Stomach smooth muscle (tissue), 2 donors: ENCODE results near the gene CRACR2A.

ENCODE experiments used
- H3K27ac ChIP-seq: one replicate; pipeline ENCODE4 v1.7.0; 2013; ENCODE audit warnings: mild to moderate bottlenecking, low read length, inconsistent platforms
- H3K27me3 ChIP-seq, 2 donors: one replicate each; pipeline ENCODE4 v1.7.0; 2013; ENCODE audit warnings: low read length in 2 of 2; ENCODE audit not compliant: insufficient read depth in 2 of 2, control insufficient read depth in 1 of 2
- H3K36me3 ChIP-seq, 2 donors: one replicate each; pipeline ENCODE4 v1.7.0; 2013; ENCODE audit warnings: low read length in 2 of 2; ENCODE audit not compliant: control insufficient read depth in 2 of 2, insufficient read depth in 2 of 2
- H3K4me1 ChIP-seq: one replicate; pipeline ENCODE4 v1.7.0; 2013; ENCODE audit warnings: low read length; ENCODE audit not compliant: control insufficient read depth, insufficient read depth
- H3K4me3 ChIP-seq, 2 donors: one replicate each; pipeline ENCODE4 v1.7.0; 2013; ENCODE audit warnings: low read length in 2 of 2
- H3K9ac ChIP-seq, 2 donors: one replicate each; pipeline ENCODE4 v1.7.0; 2013; ENCODE audit warnings: low read length in 2 of 2, mild to moderate bottlenecking in 1 of 2
- H3K9me3 ChIP-seq, 2 donors: one replicate each; pipeline ENCODE4 v1.7.0; 2013; ENCODE audit warnings: low read length in 2 of 2; ENCODE audit not compliant: control insufficient read depth in 2 of 2
- donor health status: healthy.
- donor health status: Pancreatic carcinoma.

Gene CRACR2A

DNA sequence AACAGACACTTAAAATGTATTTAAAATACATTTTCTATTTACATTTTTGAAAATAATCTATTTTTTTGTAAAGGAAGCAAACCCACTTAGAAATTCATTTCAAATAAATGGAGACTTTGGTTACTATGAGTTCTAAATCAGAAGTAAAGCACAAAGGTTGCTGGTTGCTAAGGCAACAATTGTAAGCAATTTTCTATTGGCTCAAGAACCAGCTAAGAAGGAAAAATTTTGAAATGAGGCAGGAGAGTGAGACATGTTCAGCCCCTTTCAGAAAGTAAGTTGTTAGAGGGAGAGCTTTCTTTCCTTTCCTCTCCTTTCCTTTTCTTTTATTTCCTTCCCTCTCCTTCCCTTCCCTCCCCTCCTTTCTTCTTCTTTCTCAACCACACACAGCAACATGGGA, 181.2 kb downstream of the CRACR2A start:
- no peaks in the 10 kb centered on the region for H3K27me3 ChIP-seq
- no peak overlapping the region for H3K27ac ChIP-seq

DNA sequence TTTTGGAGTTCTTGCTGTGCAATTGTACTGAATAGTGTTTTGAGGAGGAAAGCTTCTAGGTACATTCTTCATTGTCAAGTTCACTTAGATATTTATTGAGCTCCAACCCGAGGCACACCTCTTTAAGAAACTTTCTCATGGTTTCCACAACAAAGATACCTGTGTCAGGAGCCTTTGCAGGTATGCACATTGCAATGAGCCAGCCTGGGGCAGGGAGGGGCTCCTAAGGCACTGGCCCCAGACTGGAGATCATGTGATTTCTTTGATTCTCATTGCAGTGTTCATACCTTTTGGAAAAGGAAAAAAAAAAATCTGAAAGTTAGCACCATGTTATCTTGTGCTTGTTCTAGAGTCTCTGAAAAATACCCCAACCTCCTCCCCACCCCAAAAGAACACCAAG, 181.6 kb downstream of the CRACR2A start:
- Histone ChIP-seq H3K9me3 (no peaks in the 10 kb centered on the region), H3K4me3 (no peak overlapping the region)

More for the DNA sequence above, 181.2 kb downstream of the CRACR2A start:
- no peaks in the 10 kb centered on the region for H3K36me3 ChIP-seq
- H3K4me3 ChIP-seq, result no peak overlapping the region
- H3K4me1 ChIP-seq, result no peaks in the 10 kb centered on the region
- H3K9me3 ChIP-seq, result no peaks in the 10 kb centered on the region
- H3K9ac ChIP-seq, result no peak overlapping the region

DNA sequence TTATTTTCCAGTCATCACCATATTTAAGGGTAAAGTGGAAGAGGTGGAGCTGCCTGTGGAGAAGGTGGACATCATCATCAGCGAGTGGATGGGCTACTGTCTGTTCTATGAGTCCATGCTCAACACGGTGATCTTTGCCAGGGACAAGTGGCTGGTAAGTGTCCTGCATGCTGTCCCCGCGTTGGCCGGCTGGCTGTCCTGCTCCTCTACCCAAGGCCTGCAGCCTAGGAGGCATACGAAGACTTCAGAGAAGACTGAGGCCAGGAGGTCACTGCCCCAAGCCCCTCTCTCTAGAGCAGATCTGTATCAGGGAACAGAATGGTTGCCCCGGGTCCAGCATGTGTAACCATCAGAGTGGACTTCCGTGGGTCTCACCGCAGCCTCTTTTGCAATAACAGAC, 184.2 kb downstream of the CRACR2A start:
- no peaks in the 10 kb centered on the region for H3K36me3 ChIP-seq
- H3K9me3 ChIP-seq, result no peaks in the 10 kb centered on the region
- no peaks in the 10 kb centered on the region for H3K27me3 ChIP-seq
- no peak overlapping the region for H3K9ac ChIP-seq
- no peak overlapping the region for H3K4me3 ChIP-seq
- no peaks in the 10 kb centered on the region for H3K4me1 ChIP-seq
- no peak overlapping the region for H3K27ac ChIP-seq

More for the DNA sequence above, 181.6 kb downstream of the CRACR2A start:
- H3K27ac ChIP-seq, result no peak overlapping the region
- no peaks in the 10 kb centered on the region for H3K36me3 ChIP-seq
- no peaks in the 10 kb centered on the region for H3K27me3 ChIP-seq
- H3K9ac ChIP-seq, result no peak overlapping the region
- H3K4me1 ChIP-seq, result no peaks in the 10 kb centered on the region

DNA sequence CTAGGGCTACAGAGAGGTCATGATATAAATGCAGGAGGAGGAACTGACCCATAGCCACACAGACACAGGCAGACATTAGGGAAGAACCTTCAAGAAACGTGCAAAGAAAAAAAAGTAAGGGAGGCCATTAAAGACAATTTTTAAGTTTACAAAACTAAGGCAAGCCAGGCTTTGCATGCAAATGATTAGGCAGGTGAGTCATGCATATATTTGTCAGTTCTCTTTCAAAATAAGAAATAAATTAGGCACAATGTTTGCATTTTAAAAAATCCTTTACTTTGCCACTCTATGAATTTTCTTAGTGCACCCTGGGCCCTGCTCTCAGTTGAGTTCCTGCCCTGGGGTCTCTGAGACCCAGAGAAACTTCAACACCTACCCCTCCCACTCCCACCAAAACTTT, 186.9 kb downstream of the CRACR2A start:
- Histone ChIP-seq H3K9ac (no peak overlapping the region), H3K4me3 (no peak overlapping the region), H3K27ac (no peak overlapping the region), H3K9me3 (no peaks in the 10 kb centered on the region), H3K36me3 (no peaks in the 10 kb centered on the region), H3K27me3 (no peaks in the 10 kb centered on the region), H3K4me1 (no peaks in the 10 kb centered on the region)
